Endothelial cell (in vitro differentiated cells): Measurements from ENCODE around the gene DGKB. TPM values are rescaled to one million over a fixed set of nuclear protein-coding genes. Genes with fewer than 3 reads are reported as not detected.

Experiments
- DNase-seq: peaks from one replicate; pipeline ENCODE4 v3.0.0; 2021; ENCODE audit warnings: low spot score
- H3K27ac Mint-ChIP-seq: one replicate; pipeline ENCODE4 v1.8.0; 2021; ENCODE audit warnings: mixed read lengths, inconsistent platforms; ENCODE audit not compliant: unreplicated experiment
- H3K27me3 Mint-ChIP-seq: one replicate; pipeline ENCODE4 v1.8.0; 2021; ENCODE audit warnings: mild to moderate bottlenecking, moderate library complexity, mixed read lengths, inconsistent platforms; ENCODE audit not compliant: unreplicated experiment
- H3K36me3 Mint-ChIP-seq: one replicate; pipeline ENCODE4 v1.8.0; 2021; ENCODE audit warnings: mild to moderate bottlenecking, low read depth, mixed read lengths, inconsistent platforms; ENCODE audit not compliant: unreplicated experiment
- H3K4me1 Mint-ChIP-seq: one replicate; pipeline ENCODE4 v1.8.0; 2021; ENCODE audit warnings: mild to moderate bottlenecking, mixed read lengths, inconsistent platforms; ENCODE audit not compliant: unreplicated experiment
- H3K4me3 Mint-ChIP-seq: one replicate; pipeline ENCODE4 v1.8.0; 2021; ENCODE audit warnings: mild to moderate bottlenecking, mixed read lengths, inconsistent platforms; ENCODE audit not compliant: unreplicated experiment
- H3K9me3 Mint-ChIP-seq: one replicate; pipeline ENCODE4 v1.8.0; 2021; ENCODE audit warnings: mixed read lengths, inconsistent platforms; ENCODE audit not compliant: unreplicated experiment
- total RNA-seq: library from RNA; stranded (reverse); fragmentation: NEBNext Ultra II Directional; extraction: Animal tissue kit (Norgen Biotek cat#: 25700); gene quantifications from one replicate; pipeline ENCODE4 v1.2.1, GENCODE V29; 2021; ENCODE audit not compliant: unreplicated experiment
- TF ChIP-seq, protein P1 (sequence below): fragments of 200-600 bp; sonication (generic); IDR thresholded peaks from one replicate; pipeline ENCODE4 v1.5.0; 2021; ENCODE audit warnings: antibody characterized with exemption; ENCODE audit not compliant: unreplicated experiment

The DGKB gene
- total RNA-seq, 1 donor from 2014 or later = 0.46 TPM

DNA sequence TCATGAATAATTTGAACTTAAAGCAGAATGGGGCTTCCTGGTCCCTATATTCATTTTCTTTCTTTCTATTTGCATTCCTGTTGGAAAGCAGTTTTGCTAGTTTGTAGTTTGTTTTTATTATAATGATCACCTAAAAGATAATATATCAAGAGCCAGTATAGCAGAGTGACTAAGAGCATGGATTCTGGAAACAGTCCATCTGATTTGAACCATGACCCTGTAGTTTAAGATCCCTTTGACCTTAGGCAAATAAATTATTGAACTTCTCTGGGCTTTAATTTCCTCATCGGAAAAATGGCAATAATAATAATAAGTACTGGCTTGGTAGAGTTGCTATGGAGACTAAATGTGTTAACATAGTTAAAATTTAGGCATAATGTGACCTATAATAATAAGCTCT lies 76.1 kb downstream of the DGKB start:
- H3K27ac Mint-ChIP-seq = no peak overlapping the region
- no peaks in the 10 kb centered on the region for H3K27me3 Mint-ChIP-seq

DNA sequence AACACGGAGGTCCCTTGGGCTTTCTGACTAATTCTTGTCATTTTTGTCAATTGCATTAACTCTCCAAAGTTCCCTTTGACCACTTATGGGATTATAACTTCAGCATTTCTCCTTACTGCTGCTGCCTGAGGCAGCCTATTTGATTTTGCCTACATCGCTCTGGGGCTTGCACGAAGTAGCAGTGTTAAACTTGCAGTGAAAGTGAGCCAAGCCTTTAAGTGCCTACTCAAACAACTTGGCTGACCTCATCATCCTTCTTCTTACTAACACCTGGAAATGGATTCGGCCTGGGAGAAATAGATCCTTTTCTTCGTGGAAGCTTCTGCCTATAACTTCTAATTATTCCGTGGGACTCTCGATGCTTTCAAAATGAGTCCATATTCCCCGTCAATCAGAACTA lies 76.6 kb downstream of the DGKB start:
- Mint-ChIP-seq H3K4me1 (no peaks in the 10 kb centered on the region), H3K4me3 (no peak overlapping the region), H3K27ac (no peak overlapping the region), H3K27me3 (no peaks in the 10 kb centered on the region), H3K9me3 (no peaks in the 10 kb centered on the region), H3K36me3 (no peaks in the 10 kb centered on the region)
- DNase-seq = no peak
- TF ChIP-seq, protein P1, sequence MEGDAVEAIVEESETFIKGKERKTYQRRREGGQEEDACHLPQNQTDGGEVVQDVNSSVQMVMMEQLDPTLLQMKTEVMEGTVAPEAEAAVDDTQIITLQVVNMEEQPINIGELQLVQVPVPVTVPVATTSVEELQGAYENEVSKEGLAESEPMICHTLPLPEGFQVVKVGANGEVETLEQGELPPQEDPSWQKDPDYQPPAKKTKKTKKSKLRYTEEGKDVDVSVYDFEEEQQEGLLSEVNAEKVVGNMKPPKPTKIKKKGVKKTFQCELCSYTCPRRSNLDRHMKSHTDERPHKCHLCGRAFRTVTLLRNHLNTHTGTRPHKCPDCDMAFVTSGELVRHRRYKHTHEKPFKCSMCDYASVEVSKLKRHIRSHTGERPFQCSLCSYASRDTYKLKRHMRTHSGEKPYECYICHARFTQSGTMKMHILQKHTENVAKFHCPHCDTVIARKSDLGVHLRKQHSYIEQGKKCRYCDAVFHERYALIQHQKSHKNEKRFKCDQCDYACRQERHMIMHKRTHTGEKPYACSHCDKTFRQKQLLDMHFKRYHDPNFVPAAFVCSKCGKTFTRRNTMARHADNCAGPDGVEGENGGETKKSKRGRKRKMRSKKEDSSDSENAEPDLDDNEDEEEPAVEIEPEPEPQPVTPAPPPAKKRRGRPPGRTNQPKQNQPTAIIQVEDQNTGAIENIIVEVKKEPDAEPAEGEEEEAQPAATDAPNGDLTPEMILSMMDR = no peak

More for the DNA sequence above, 76.1 kb downstream of the DGKB start:
- no peaks in the 10 kb centered on the region for H3K4me1 Mint-ChIP-seq
- H3K4me3 Mint-ChIP-seq = no peak overlapping the region
- no peak for DNase-seq
- TF ChIP-seq, protein P1 = no peak
- H3K9me3 Mint-ChIP-seq = no peaks in the 10 kb centered on the region
- no peaks in the 10 kb centered on the region for H3K36me3 Mint-ChIP-seq

DNA sequence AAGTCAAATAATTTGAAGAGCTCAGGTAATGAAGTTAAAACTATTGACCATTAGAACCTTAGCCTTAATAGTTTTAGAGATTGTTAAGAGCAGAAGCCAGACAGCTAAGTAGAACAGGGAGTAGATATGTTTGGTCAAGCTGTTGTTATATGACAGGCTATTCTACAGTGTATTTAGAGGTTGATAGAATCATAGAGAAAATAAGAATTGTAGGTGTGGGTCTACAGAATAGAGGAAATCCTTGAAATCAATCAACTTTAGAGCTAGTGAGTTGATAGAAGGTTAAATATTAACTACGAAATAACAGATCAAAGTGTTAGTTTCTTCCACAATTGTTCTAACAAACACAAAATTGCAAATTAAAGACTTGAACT lies 80.1 kb downstream of the DGKB start:
- DNase-seq = no peak
- no peak overlapping the region for H3K27ac Mint-ChIP-seq
- H3K27me3 Mint-ChIP-seq = no peaks in the 10 kb centered on the region
- H3K4me1 Mint-ChIP-seq = no peaks in the 10 kb centered on the region
- H3K36me3 Mint-ChIP-seq = no peaks in the 10 kb centered on the region
- no peak overlapping the region for H3K4me3 Mint-ChIP-seq
- TF ChIP-seq, protein P1 = no peak
- H3K9me3 Mint-ChIP-seq = no peaks in the 10 kb centered on the region

DNA sequence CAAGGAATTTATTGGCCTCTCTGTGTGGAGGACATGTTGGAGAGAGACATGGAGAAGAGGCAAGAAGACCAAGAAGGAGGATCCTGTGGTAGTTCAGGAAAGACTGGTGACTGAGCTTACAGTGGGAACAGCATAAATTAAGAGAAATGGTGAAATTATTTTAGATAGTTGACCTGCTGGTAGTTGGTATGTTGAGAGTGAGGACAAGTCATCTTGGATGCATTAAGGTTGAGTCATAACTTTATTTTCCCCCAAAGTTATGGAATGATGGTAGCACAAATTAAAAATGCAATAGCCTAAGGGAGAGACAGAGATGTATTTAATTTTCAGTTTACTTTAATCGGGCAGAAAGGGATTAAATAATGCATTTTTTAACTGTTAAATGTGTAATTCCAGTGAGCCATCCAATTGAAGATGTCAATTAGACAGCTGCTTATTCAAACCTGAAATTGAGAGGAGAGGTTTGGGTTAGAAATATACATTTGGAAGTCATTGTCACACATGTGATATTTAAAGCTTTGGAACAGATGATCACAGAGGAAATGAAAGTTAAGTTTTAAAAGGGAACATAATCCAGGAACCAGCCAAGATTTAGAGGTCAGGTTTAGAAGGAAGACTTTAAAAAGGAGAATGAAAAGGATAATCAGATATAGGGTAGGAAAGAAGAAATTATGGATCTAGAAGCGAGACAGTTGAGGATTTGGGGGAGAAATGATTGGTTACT lies 80.6 kb downstream of the DGKB start:
- no peaks in the 10 kb centered on the region for H3K9me3 Mint-ChIP-seq
- no peak overlapping the region for H3K27ac Mint-ChIP-seq
- H3K36me3 Mint-ChIP-seq = no peaks in the 10 kb centered on the region
- H3K27me3 Mint-ChIP-seq = no peaks in the 10 kb centered on the region
- TF ChIP-seq, protein P1 = no peak
- DNase-seq = no peak
- no peak overlapping the region for H3K4me3 Mint-ChIP-seq
- H3K4me1 Mint-ChIP-seq = no peaks in the 10 kb centered on the region

DNA sequence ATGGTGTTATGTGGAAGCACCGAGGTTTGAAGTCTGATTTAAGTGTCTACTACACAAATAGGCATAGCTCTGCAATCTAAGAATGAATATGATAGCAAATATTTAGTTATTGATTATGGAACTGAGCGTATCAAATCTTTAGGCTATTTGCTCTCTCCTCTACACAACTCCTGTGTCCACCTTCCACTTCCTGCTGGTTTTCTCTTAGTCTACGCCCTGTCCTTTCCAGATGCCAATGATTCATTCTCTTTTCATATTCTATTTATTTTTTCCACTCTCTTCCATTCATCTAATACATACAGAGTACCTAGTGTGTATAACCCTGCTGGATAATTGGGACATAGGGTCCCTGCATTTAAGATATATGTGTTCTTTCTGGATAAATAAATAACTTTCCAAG lies 83.7 kb downstream of the DGKB start:
- Mint-ChIP-seq H3K9me3 (no peaks in the 10 kb centered on the region), H3K36me3 (no peaks in the 10 kb centered on the region), H3K4me1 (peaks cover 8% of the 10 kb centered on the region), H3K4me3 (no peak overlapping the region), H3K27me3 (no peaks in the 10 kb centered on the region), H3K27ac (no peak overlapping the region)
- no peak for DNase-seq
- TF ChIP-seq, protein P1 = no peak
